ENCODE data around the gene KRTAP1-5. TPM values are rescaled to one million over a fixed set of nuclear protein-coding genes. Genes with fewer than 3 reads are reported as not detected.

KRTAP1-5 gene
- total and polyA plus RNA-seq, 2 donors (not counting 1 experiment from before 2014, with no cell fraction given) = not detected

GRCh38 chr17:41012326-41013120, 14.5 kb downstream of the KRTAP1-5 start:
- Histone ChIP-seq H3K4me1 (ENCODE audit: control insufficient read depth in 2 of 2, insufficient read depth in 2 of 2, low read length in 2 of 2) (no peaks in the 10 kb centered on the region), H3K36me3 (replicated peaks in 1 of 2; ENCODE audit: control extremely low read depth in 1 of 2, control insufficient read depth in 1 of 2, extremely low read depth in 1 of 2, insufficient read depth in 2 of 2, low read length in 1 of 2) (no peaks in the 10 kb centered on the region), H3K27me3 (replicated peaks in 1 of 4; ENCODE audit: control extremely low read depth in 1 of 4, control insufficient read depth in 3 of 4, insufficient read depth in 4 of 4, low read length in 3 of 4) (no peaks in the 10 kb centered on the region), H3K4me2 (replicated peaks; ENCODE audit: low read depth, low read length, poor library complexity, severe bottlenecking) (no peak overlapping the region), H3K27ac (ENCODE audit: low read length in 2 of 2) (no peak overlapping the region), H2AFZ (ENCODE audit: insufficient read depth, low read depth, low read length, poor library complexity, severe bottlenecking) (no peak overlapping the region), H4K20me1 (ENCODE audit: control insufficient read depth, insufficient read depth, low read length, poor library complexity, severe bottlenecking) (no peaks in the 10 kb centered on the region), H3K4me3 (ENCODE audit: control extremely low read depth in 1 of 5, extremely low read depth in 1 of 5, insufficient read depth in 1 of 5, low read depth in 2 of 5, low read length in 4 of 5) (no peak overlapping the region), H3K9ac (ENCODE audit: low read length) (no peak overlapping the region), H3K79me2 (ENCODE audit: control insufficient read depth, insufficient read depth, low read length) (no peaks in the 10 kb centered on the region), H3K9me3 (ENCODE audit: control extremely low read depth in 1 of 3, control insufficient read depth in 2 of 3, insufficient read depth in 1 of 3, low read length in 2 of 3) (no peaks in the 10 kb centered on the region)
- Mint-ChIP-seq H3K9me3 (ENCODE audit: insufficient read depth) (no peaks in the 10 kb centered on the region), H3K4me3 (no peak overlapping the region), H3K27ac (no peak overlapping the region), H3K27me3 (peaks cover 14% of the 10 kb centered on the region), H3K4me1 (no peaks in the 10 kb centered on the region)
- DNase-seq (no peak), ATAC-seq (ENCODE audit: low read depth) (no peak)
- no peak for TF ChIP-seq CTCF (IDR thresholded peaks at IDR 0.05)
- TF ChIP-seq EZH2 (IDR thresholded peaks at IDR 0.05; ENCODE audit: borderline replicate concordance, insufficient read depth, low read depth, low read length, poor library complexity, severe bottlenecking) = no peak
- ChIA-PET POLR2A (no interaction called here), CTCF (no interaction called here)
- intact Hi-C loops (cut with micrococcal nuclease) = no loop called here
- 90% methylated on average over 6 of the region's 6 CpGs for WGBS (ENCODE audit: insufficient coverage)

- Histone ChIP-seq H3K4me2 (replicated peaks; ENCODE audit: low read depth, low read length, poor library complexity, severe bottlenecking) (no peak overlapping the region), H3K4me3 (ENCODE audit: control extremely low read depth in 1 of 5, extremely low read depth in 1 of 5, insufficient read depth in 1 of 5, low read depth in 2 of 5, low read length in 4 of 5) (no peak overlapping the region), H2AFZ (ENCODE audit: insufficient read depth, low read depth, low read length, poor library complexity, severe bottlenecking) (no peak overlapping the region), H3K36me3 (replicated peaks in 1 of 2; ENCODE audit: control extremely low read depth in 1 of 2, control insufficient read depth in 1 of 2, extremely low read depth in 1 of 2, insufficient read depth in 2 of 2, low read length in 1 of 2) (no peaks in the 10 kb centered on the region), H3K4me1 (ENCODE audit: control insufficient read depth in 2 of 2, insufficient read depth in 2 of 2, low read length in 2 of 2) (no peaks in the 10 kb centered on the region), H3K9me3 (ENCODE audit: control extremely low read depth in 1 of 3, control insufficient read depth in 2 of 3, insufficient read depth in 1 of 3, low read length in 2 of 3) (no peaks in the 10 kb centered on the region), H3K79me2 (ENCODE audit: control insufficient read depth, insufficient read depth, low read length) (no peaks in the 10 kb centered on the region), H4K20me1 (ENCODE audit: control insufficient read depth, insufficient read depth, low read length, poor library complexity, severe bottlenecking) (no peaks in the 10 kb centered on the region), H3K9ac (ENCODE audit: low read length) (no peak overlapping the region), H3K27ac (ENCODE audit: low read length in 2 of 2) (no peak overlapping the region), H3K27me3 (replicated peaks in 1 of 4; ENCODE audit: control extremely low read depth in 1 of 4, control insufficient read depth in 3 of 4, insufficient read depth in 4 of 4, low read length in 3 of 4) (no peaks in the 10 kb centered on the region)
- POLR2A ChIA-PET = no interaction called here
- no peak for TF ChIP-seq EZH2 (IDR thresholded peaks at IDR 0.05; ENCODE audit: borderline replicate concordance, insufficient read depth, low read depth, low read length, poor library complexity, severe bottlenecking)
- TF ChIP-seq CTCF (IDR thresholded peaks at IDR 0.05) = no peak
- no peak for DNase-seq
- intact Hi-C loops (cut with micrococcal nuclease) = no loop called here
- Mint-ChIP-seq H3K4me3 (no peak overlapping the region), H3K9me3 (ENCODE audit: insufficient read depth) (no peaks in the 10 kb centered on the region), H3K27ac (no peak overlapping the region), H3K4me1 (no peaks in the 10 kb centered on the region), H3K27me3 (peaks cover 17% of the 10 kb centered on the region)
- ATAC-seq (ENCODE audit: low read depth) = no peak
- CTCF ChIA-PET = no interaction called here
Measured at GRCh38 chr17:41010441-41010840, 16.6 kb downstream of the KRTAP1-5 start.

Measured in B cell (primary cell).